ENCODE data around the gene BPGM.
"Not testable (repeated sequence)": the region's sequence is repeated elsewhere in the genome, so short reads cannot be mapped to it uniquely, and the experiment has no call there.

BPGM gene

GRCh38 chr7:134632937-134633540, 13.6 kb upstream of the BPGM start:
- DNase-seq = peak; percentile 55

GRCh38 chr7:134636008-134636449, 10.6 kb upstream of the BPGM start:
- DNase-seq = no peak

- DNase-seq = no peak
Measured at GRCh38 chr7:134637441-134637840, 9.2 kb upstream of the BPGM start.

- DNase-seq = peak; percentile 37
Measured at GRCh38 chr7:134637934-134638719, 8.5 kb upstream of the BPGM start.

- DNase-seq = no peak
Measured at GRCh38 chr7:134639061-134639460, 7.6 kb upstream of the BPGM start.

- no peak for DNase-seq
Measured at GRCh38 chr7:134639683-134640279, 6.9 kb upstream of the BPGM start.

- no peak for DNase-seq
Measured at GRCh38 chr7:134640842-134641715, 5.6 kb upstream of the BPGM start.

GRCh38 chr7:134641981-134642380, 4.7 kb upstream of the BPGM start:
- DNase-seq = not testable (repeated sequence)

GRCh38 chr7:134643131-134643530, 3.5 kb upstream of the BPGM start:
- DNase-seq = no peak

GRCh38 chr7:134645478-134645877, 1.2 kb upstream of the BPGM start:
- no peak for DNase-seq

- DNase-seq = peak; percentile 59
Measured at GRCh38 chr7:134645935-134646334, 718 bp upstream of the BPGM start.

- no peak for DNase-seq
Measured at GRCh38 chr7:134648456-134648855, 1.8 kb downstream of the BPGM start.

GRCh38 chr7:134649226-134649775, 2.6 kb downstream of the BPGM start:
- no peak for DNase-seq

GRCh38 chr7:134651991-134652390, 5.3 kb downstream of the BPGM start:
- DNase-seq = no peak

GRCh38 chr7:134654104-134654775, 7.6 kb downstream of the BPGM start:
- DNase-seq = no peak

- no peak for DNase-seq
Measured at GRCh38 chr7:134657526-134657925, 10.9 kb downstream of the BPGM start.

- no peak for DNase-seq
Measured at GRCh38 chr7:134660242-134660785, 13.7 kb downstream of the BPGM start.

GRCh38 chr7:134660961-134661376, 14.3 kb downstream of the BPGM start:
- DNase-seq = no peak

GRCh38 chr7:134662166-134662870, 15.7 kb downstream of the BPGM start:
- no peak for DNase-seq

GRCh38 chr7:134662871-134663205, 16.2 kb downstream of the BPGM start:
- no peak for DNase-seq

GRCh38 chr7:134665045-134665444, 18.4 kb downstream of the BPGM start:
- DNase-seq = not testable (repeated sequence)
